Astrocyte of the cerebellum (primary cell): Measurements from ENCODE around the gene MAP3K8.

Source experiments
- DNase-seq: peaks from one replicate; pipeline ENCODE4 v3.0.0-alpha.2; 2011; ENCODE audit warnings: low read depth
- H3K4me3 ChIP-seq: 2 replicates; pipeline ENCODE4 v1.5.1; 2011; ENCODE audit warnings: mild to moderate bottlenecking, low read depth, low read length, moderate library complexity
- in situ Hi-C: cut with HindIII; loops from 2 replicates; pipeline ENCODE4 v1.10.0; 2017; ENCODE audit warnings: low sequenced_read_pairs
- TF ChIP-seq, protein P1 (sequence below): IDR thresholded peaks from 2 replicates; pipeline ENCODE4 v1.5.1; 2012; ENCODE audit warnings: low read length, low read depth, moderate library complexity, mild to moderate bottlenecking; ENCODE audit errors: missing control alignments

The MAP3K8 gene

DNA sequence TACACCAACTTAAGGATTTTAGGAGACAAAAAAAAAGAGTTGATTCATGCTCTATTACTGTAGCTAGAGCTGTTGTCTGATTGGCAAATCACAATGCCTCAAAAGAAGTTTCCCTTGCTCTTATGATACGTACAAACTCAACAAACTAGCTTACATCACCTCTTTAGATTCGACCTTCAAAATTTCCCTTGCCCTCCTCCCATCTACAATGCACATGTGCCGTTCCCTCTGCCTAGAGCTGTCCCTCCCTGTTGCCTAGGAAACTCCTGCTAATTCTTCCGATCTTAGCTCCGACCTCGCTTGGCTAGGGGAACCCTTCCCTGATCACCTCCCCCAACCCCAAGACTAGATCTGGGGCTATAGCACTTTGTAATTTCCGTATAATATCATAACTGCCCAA lies 55.4 kb downstream of the MAP3K8 start:
- in situ Hi-C loops = no loop called here
- DNase-seq = no peak
- TF ChIP-seq, protein P1, sequence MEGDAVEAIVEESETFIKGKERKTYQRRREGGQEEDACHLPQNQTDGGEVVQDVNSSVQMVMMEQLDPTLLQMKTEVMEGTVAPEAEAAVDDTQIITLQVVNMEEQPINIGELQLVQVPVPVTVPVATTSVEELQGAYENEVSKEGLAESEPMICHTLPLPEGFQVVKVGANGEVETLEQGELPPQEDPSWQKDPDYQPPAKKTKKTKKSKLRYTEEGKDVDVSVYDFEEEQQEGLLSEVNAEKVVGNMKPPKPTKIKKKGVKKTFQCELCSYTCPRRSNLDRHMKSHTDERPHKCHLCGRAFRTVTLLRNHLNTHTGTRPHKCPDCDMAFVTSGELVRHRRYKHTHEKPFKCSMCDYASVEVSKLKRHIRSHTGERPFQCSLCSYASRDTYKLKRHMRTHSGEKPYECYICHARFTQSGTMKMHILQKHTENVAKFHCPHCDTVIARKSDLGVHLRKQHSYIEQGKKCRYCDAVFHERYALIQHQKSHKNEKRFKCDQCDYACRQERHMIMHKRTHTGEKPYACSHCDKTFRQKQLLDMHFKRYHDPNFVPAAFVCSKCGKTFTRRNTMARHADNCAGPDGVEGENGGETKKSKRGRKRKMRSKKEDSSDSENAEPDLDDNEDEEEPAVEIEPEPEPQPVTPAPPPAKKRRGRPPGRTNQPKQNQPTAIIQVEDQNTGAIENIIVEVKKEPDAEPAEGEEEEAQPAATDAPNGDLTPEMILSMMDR = no peak

DNA sequence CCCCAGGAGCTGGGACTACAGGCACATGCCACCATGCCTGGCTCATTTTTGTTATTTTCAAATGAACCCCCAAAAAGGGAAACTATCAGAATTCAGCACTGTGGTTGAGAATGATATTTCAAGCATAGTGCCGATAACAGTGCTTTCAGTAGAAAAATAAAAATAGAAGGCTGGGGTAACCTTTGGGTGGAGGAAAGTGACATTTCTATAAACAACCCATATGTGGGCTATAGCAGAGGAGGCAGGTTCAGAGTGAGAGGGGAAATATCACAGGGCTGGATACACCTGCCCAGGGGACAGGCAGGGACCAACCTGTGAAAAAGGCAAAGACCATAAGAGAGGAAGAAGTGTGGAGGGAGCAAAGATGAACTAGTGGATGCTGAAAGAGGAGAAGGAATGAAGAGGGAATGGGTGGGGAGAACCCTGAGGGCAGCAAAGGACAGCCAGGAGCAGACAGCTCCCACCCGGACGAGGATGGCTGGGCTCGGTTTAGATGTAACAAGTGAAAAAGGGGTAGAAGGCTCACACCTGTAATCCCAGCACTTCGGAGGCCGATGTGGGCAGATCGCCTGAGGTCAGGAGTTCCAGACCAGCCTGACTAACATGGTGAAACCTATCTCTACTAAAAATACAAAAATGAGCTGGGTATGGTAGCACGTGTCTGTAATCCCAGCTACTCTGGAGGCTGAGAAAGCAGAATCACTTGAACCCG lies 56.5 kb downstream of the MAP3K8 start:
- in situ Hi-C loops = no loop called here
- no peak for DNase-seq
- TF ChIP-seq, protein P1 = no peak
- H3K4me3 ChIP-seq = no peak overlapping the region

More for the DNA sequence above, 55.4 kb downstream of the MAP3K8 start:
- H3K4me3 ChIP-seq = no peak overlapping the region

DNA sequence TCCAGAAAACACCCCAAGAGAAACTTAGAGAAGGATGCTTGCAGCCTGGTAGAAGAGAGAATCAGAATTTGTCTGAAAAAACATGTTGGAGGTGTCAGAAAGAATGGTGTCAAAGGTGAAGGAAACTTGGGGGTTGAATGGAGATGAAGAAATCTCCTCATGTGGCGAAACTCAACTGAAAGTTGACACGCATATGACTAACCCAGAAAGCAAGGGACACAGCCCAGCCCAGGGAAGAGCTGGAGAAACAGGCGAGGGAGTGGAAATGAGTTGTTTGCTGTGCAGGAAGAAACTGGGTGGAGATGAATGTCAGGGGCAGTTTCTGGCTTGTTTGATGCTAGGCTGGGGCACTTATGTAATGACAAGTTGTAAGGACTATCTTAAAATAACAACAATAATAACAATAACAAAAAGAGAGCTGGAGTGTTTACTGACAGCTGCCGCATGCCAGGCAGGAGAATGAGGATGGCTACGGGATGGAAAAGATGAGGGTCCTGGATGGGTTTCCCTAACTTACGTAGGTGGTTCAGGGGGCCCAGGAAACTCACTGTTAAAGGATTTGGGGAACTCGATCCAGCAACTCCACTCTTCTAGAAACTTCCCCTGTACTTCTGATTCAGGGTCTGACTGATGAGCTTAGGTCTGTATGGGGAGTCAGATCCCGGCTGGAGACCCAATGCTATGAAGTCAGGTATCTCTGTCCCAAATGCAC lies 57.4 kb downstream of the MAP3K8 start:
- TF ChIP-seq, protein P1 = no peak
- in situ Hi-C loops = no loop called here
- DNase-seq = no peak
- H3K4me3 ChIP-seq = no peak overlapping the region

DNA sequence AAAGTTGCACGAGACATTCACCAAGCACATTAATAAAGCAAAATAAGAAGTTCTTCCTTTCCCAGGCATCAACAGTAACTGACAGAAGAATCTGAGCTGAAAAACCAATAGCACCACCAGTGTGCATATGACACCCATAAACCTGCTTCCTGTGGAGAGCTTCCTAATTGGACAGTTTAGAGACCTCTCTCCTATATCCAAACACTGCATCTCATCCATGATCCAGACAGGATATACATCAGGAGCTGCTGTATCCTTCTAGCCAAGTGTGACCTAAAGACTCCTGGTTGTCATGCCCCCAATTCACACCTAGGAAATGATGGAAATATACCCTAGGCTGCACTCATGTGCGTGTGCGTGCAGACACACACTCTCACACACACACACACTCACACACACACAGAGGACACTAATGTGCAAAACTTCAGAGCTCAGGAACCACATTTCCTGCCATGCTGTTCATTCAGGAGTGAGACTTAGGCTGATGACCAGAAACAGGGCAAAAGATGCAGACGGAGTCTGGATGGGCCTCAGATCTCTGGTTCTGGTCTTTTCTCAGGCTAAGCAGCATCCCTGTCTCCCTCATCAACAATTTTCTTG lies 58.0 kb downstream of the MAP3K8 start:
- TF ChIP-seq, protein P1 = no peak
- no peak for DNase-seq
- H3K4me3 ChIP-seq = no peak overlapping the region
- in situ Hi-C loops = no loop called here

DNA sequence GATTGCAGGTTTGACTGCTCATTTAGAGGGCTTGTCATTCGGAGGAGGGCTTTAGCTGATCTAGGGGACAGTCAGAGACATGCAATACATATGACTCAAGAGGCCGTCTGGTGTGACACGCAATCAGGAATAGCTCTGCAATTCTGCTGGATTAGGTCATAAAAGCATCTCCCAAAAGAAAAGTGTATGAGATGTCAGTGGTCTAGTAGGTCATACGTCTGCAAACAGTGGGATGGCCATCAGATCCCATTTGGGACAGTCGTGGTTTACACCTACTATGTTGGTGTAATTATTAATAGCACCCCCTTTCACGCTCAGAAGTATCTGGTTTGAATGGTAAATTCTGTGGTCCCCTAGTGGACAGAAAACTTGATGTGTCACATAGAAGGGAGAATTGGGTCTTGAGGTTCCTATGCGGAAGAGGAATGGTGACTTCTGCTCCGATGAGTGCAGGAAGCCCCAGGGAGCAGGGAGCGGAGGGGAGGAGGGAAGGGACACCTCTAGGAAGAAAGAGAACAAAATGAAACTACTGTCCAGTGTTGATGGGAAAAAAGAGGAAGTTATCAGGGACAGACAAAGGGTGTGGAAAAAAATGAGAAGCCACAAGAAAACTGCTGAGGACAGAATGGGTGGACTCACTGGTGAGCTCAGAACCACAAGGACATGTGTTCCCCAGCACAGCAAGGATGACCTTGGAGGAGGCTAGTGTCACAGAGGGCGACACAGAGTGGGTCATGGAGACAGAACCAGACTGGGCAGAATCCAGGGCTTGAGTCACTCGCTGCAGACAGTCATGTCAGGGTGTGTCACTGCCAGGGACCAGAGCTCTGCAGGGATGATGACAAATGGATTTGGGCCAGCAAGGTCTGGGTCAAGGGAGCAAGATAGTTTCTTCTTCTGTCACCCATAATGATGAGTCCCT lies 59.9 kb downstream of the MAP3K8 start:
- H3K4me3 ChIP-seq = no peak overlapping the region
- DNase-seq = no peak
- TF ChIP-seq, protein P1 = no peak
- in situ Hi-C loops = no loop called here

DNA sequence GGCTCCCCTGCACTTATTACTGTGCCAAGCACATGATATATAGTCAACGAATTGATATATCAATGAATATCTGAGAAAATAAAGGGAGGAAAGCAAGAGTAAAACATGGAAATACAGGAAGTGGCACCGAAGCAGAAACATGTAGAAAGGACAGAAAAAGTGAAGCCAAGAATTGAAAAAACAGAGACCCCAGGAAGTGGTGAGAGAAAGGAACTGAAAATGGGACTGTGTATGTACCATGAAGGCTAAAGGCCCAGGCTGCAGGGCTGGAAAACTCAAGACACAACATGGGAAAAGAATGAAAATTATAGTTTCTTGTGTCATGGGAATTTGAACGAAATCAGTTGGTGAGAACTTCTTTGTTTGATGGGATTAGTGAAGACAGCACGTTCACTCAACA lies 60.6 kb downstream of the MAP3K8 start:
- DNase-seq = no peak
- in situ Hi-C loops = no loop called here
- TF ChIP-seq, protein P1 = no peak
- H3K4me3 ChIP-seq = no peak overlapping the region
